ENCODE measurements around the gene LURAP1L.

The LURAP1L gene

DNA sequence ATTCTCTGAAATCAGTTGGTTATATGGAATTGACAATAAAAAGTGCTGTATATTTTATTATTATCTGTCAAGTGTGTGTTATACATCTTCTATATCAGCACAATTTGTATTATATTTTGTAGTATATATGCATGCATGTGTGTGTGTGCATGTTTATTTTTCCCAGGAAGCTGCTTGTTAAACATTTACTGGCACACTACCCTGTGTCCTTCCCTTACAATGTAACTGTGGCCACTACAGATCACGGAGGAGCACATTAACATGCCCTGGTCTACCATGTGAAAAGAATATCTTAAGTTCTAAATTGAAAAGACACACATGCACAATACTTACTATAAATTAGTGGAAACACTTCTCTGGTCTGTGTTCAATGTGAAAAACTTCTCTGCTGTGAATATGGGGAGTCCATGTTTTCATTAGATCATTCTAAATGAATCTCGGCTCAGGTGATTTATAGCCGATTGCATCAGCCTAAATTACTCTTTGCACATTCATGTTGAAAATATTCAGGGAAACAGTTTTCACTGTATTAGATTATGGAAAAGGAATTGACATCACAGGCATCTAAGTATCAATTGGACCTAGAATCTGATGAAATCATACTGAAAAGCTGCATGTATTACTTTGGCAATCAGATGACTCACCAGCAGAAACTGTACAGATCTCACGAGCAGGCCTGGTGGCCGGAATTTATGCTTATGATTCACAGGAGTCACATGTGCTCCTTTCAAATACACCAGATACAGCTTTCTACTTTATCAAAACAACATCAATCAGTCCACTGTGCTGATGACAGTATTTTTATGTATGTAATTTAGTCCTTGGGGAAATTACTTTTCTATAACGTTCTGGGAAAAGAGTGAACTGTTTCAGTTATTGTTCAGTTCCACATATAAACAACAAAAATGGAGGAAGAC is 39.4 kb downstream of the LURAP1L start:
- DNase-seq (ENCODE audit: low spot score): peak; percentile 83

DNA sequence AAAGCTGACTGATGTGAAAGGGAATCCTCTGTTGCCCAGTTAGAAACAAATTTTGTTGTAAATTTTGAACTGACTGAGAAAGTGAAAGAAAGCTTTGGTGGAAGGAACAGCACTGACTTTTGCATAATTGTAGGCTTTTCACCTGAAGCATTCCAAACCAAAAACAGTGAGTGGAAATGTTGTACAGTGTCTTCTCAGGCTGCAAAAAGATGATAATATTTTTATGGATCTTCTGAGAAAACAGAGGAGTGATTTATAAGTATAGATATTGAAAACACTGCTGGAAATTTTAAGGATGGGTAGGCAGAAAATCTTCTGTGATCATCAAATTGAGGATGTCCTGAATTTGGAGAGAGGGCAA is 40.0 kb downstream of the LURAP1L start:
- DNase-seq (ENCODE audit: low spot score): no peak

DNA sequence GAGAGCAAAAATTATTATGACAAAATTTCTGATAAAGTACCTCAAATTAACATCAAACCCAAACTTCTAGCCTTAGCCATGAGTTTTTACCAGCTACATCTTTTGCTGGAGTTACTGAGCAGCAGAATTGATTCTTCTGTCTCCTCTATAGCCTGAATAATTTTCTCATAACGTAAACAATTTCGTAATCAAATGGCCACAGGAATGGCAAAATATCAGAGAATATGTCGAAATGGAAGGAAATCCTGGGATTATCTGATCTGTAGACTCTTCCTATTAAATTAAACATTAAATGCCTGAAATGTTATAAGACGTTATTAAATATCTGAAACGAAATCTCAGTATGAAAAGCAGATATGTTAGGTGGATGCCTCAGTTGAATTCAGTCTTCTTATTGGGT is 41.1 kb downstream of the LURAP1L start:
- no peak for DNase-seq (ENCODE audit: low spot score)

DNA sequence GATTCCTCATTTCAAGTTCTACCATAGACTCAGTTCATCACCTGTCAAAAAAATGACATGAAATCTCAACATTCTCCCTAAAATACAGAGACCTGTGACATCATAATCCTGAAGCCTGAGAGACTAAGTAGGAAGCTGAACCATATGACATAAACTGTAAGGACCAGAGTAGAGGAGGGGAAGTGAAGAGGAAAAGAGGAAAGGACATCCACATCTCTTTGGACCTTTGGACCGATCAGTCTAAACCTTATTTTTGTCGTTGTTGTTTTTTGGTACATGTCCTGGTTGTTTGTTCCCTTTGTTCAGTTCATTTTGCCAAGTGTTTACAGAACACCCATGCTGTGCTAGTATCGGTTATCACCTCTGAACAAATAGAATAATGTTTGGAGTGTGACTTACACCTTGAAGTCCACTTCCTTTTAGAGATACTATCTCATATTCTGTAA is 41.9 kb downstream of the LURAP1L start:
- no peak for DNase-seq (ENCODE audit: low spot score)

DNA sequence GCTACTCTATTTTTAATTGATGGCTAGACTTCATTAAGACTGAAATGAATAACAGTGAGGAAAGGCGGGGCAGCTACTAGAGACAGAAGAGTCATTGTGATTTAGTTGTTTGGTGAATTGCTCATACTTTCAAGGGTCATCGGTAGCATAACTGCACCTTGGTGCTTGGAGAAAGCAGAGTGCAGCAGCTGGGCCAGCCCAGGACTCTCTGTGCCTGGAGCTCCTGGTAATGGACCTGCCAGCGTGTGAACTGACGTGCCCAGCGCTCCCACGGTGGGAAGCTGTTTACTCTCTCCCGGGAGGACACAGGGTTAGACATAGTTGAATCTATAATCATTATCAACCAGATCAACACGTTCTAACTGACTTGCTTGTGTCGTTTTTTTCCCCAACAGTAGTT is 42.9 kb downstream of the LURAP1L start:
- DNase-seq (ENCODE audit: low spot score): no peak

DNA sequence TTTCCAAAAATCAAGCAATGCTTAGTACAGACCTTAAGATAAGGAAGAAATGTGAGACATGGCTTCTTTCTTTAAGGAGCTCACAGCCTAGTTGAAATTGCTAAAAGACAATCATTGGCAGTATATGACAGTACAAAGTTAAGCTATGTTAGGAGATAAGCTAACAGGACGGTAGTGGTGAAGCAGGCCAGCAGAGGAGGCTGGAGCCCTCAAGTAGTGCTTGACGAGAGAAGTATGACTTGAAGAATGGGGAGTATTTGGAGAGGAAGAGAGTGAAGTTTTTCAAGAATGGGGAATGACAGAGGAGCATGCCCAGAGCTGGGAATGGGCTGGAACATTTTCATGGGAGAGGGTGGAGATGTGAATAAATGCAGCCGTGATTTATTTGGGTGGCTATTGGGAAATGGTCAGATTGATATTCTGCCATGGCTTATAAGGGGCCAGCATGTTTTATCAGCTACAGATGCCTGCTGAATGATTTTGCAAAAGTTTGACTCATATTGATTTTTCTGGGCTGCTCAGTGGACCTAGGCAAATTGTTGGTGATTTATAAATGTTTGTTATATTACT is 43.7 kb downstream of the LURAP1L start:
- DNase-seq (ENCODE audit: low spot score): peak; percentile 49

DNA sequence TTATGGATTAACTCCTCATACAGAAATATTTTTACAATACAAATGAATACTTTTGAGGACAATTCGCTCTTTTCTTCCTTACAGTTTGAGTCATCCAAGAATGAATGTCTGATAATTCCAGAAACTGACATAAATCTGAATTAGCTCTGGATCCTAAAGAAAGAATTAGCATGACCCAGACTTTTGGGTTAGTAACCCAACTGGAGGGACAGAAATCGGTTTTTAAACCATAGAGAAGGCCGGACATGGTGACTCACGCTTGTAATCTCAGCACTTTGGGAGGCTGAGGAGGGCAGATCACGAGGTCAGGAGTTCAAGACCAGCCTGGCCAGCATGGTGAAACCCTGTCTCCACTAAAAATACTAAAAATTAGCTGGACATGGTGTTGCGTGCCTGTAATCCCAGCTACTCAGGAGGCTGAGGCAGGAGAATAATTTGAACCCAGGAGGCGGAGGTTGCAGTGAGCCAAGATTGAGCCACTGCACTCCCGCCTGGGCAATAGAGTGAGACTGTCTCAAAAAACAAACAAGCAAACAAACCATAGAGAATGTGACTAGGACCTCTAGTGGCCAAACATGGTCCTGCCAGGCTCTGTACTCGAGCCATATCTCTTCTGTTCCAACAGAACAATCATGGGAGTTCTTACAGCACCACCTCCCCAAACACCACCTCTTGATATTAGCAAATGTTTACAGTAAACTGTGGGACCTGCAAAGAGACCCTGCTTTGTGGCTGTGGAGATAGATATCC is 44.8 kb downstream of the LURAP1L start:
- no peak for DNase-seq (ENCODE audit: low spot score)

DNA sequence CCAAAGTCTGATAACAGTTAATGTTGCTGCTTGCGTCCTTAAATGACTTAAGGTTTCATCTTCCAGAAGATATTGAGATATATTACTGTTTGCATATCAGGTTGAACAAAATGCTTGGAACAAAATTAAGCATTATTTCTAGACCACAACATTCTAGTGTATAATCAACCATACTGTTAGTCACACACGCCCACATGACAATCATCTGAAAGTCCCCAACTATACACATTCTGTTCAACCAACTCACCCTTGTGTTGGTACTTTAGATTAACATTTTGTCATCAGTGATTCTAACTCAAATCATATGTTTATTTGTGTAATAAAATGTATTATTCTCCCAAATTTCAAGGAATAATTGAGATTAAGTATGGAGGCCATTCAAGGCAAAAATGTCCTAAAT is 47.3 kb downstream of the LURAP1L start:
- DNase-seq (ENCODE audit: low spot score): no peak

DNA sequence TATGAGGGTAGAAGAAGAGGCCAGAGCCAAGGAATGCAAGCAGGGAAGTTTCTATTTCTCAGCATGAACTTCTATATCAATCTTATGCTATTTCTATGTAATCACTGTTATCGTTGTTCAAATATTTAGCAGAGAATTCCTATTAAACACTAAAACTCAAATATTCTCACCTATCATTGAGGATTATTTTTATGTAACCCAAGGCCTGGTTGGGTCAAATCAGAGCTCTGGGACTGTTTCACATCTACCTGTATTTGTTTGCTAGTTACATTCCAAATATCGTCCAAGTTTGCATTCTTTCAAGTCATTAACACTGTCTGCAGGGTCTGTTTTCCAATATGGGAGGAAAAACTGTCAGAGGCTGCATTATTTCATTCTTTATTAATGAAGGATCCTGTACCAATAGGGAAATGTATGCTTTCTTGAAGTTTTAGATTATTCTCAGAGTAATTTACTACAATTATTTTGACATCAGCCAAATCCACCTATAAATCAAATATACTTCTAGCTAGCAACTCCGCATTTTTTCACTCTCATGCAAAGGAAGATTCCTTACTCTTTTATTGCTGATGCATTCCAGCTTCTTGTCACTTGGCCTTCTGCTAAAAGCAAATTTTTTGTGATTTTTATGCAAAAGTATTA is 52.2 kb downstream of the LURAP1L start:
- DNase-seq (ENCODE audit: low spot score): no peak

DNA sequence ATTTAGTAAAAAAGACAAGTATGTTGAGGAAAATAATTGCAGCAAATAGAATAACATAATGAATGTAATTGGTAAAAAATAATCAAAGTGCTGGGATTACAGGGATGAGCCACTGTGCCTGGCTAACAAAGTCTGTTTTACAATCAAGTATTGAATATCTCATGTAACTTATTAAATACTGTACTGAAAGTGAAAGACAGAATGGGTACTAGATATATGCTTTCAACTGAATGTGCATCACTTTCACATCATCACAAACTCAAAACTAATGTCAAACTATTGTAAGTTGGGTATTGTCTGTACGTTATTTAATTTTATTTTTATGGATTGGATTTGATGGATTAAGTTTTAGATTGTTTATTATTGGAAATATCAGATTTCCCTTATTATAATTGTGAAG is 58.9 kb downstream of the LURAP1L start:
- DNase-seq (ENCODE audit: low spot score): no peak

DNA sequence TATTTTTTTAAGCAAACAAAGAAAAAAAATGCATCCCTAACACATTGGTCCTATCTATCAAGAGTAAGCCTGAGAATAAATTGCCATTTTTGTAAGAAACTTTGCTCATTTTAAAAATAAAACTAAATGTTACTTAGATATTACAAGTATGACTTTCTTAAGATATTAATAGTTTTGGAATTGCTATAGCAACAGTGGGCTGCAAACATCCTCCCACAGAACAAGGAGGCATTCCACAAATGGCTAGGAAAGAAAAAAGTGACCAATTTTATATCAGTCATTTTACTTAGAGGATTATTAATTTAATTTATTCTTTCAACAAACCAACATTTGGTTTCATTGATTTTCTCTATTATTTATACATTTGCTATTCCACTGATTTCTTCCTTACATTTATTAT is 63.7 kb downstream of the LURAP1L start:
- peak; percentile 45 for DNase-seq (ENCODE audit: low spot score)

DNA sequence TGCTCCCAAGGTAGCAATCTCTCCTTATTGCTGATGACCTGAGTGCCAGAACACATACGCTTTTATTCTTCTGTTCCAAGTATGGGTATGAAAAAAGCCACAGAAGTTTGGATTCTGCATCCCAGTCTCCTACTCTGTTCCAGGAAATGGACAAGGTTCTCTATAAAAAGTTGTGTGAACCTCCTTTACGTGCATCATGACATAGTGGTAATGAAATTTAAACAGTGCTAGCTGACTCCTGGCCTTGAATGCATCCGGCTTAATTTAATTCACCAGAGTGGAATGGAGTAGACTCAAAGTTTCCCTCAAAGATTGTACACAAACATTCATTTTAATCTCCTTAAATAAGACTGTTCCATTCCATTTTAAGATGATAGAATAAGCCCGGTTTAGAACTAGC is 68.9 kb downstream of the LURAP1L start:
- no peak for DNase-seq (ENCODE audit: low spot score)

DNA sequence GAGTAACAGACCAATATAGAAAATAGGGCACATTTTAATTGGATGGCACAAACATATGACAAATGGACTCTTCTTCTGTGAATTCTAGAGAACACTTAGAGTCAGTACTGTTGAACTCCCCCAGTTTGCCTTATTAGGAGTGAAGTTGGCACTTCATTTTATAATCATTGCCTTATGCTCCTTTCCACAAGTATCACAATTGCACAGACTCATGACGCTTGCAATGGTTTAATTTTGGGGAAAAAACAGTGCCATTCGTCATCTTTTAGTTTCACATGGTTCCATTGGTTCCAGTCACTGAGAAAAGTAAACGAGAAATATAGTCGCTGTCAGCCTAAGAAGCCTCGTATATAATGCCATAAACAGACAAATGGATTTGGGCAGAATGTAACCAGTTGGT is 71.2 kb downstream of the LURAP1L start:
- peak; percentile 47 for DNase-seq (ENCODE audit: low spot score)

DNA sequence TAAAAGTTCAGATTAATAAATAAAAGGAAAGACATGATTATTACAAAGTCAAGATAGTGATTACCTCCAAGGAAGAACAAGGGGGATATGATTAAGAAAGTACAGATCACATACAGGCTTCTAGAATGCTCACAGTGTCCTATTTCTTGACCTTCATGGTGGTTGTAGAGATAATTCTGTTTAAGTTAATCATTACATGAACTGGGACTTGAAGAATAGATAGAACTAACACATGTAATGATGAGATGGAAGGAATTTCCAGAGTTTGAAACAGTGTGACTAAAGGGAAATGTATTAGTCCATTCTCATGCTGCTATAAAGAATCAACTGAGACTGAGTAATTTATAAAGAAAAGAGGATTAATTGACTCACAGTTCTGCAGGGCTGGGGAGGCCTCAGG is 72.7 kb downstream of the LURAP1L start:
- DNase-seq (ENCODE audit: low spot score): no peak

DNA sequence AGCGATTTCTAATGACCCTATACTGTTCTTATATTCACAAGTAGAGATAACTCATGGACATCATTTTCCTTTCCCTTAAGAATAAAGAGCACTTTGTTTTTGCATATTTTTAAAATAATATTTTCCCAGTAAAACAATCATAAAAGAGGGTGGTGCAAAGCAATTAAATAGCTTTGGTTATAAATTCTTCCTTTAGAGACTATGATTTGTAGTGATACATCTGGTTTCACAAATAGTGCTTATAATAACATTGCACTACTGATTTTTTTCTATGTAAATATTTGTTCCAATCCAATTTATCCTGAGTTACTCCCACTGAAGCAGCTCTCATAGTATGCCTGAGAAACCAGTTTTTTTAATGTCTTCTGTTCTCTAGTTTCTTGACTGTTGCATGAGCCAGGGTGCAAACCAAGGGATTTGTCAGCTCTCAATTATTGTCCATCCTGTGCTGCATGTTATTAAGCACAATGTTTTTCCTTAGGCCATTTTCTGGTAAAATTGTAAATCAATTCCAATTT is 74.7 kb downstream of the LURAP1L start:
- peak; percentile 9 for DNase-seq (ENCODE audit: low spot score)

DNA sequence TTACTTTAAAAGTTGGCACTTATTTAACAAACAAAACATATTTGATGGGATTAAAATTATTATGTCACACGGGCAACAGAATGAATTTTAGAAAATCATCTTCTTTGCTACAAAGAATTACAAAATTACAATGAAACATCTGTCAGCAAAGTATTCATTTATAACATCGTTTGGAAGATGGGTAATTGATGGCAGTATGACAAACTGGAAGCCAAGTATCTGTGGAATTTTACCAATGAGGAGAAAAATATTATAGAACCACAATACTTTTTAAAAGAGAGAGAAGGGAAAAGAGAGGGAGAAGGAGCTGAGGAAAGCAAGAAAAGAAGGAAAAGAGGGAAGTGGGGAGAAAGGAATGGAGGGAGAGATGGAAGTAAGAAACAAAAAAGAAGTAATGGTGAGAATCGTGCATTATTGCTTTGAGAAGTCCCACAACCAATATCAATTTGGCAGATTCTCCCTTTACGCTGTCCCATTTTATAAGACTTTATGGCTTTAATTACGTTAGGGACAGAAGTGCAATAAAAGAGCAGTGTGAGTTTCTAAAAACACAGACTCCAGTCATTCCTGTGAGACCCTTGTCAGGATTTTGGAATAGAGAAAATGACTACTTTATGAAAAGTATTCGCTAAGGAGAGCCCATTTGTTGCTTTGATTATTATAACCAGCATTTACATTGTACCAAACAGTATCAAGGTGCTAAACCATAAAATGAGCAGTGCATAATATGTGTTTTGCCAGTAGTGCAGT is 76.7 kb downstream of the LURAP1L start:
- DNase-seq (ENCODE audit: low spot score): peak; percentile 11

DNA sequence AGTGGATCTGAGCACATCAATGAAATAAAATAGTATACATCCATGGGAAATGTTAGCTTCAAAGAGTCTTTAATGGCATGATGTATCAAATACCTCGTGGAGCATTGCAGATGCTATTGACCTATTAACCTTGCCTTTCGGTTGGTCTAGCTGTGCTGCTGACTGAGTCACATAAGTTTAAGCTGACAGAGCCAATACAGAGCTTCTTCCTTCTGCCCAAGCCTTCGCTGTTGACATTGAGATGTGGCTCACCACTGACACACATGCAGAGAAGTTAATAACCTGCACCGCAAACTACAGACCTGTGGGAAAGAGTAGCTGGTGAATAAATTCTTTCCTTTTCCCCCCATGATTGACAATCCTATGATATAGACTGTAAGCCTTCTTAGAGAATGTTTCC is 78.2 kb downstream of the LURAP1L start:
- DNase-seq (ENCODE audit: low spot score): no peak

DNA sequence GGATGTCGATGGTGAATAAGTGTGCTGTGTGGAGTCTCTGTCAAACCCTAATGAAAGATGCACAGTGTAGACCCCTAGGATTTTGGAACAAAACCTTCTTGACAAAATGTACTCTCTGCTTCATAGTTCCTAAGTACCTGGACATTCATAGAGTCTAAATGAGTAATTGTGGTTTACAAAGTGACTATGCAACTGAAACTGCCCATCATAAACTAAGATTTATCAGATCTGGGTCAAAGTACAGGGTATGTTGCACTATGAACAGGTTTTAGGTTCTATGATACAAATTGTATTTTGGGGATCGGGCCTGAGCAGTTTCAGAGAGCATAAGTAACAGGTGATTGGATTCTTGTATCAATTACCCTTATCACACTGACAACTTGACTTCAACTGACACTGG is 79.4 kb downstream of the LURAP1L start:
- no peak for DNase-seq (ENCODE audit: low spot score)

DNA sequence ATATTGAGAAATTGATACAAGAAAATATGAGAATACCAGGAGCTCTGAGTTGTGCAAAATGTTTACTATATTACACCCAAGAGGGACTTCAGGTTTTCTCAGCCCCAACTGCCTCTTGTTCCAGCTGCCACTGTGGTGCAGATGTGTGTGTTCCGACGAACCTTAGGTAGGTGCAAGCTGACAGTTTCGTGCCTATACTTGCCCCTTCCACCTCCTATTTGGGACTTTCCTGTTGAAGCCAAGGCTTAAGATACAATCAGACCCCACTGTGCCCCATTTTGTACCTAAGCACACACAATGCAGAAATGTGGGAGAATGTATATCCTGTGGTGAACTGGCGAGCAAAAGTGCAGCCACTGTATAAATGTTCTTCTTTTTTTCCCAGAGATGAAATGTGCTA is 80.2 kb downstream of the LURAP1L start:
- DNase-seq (ENCODE audit: low spot score): no peak

DNA sequence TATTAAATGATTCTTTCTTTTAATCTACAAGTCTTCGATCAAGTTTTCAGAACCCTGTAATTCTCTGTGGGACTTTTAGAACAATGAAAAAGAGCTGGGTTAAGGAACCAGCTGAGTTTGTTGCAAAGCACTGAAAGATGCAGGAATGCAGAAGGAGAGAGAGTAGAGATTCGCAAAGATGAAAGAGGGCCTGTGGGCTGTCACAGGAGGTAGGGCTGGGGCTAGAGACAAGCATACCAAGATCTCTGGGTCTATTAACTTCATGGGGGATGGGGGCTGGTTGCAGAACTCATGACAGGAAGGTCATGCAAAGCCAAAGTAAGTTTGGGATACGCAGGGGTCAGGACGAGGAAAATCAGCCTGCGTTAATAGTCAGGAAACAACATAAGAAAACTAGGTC is 81.8 kb downstream of the LURAP1L start:
- DNase-seq (ENCODE audit: low spot score): no peak

DNA sequence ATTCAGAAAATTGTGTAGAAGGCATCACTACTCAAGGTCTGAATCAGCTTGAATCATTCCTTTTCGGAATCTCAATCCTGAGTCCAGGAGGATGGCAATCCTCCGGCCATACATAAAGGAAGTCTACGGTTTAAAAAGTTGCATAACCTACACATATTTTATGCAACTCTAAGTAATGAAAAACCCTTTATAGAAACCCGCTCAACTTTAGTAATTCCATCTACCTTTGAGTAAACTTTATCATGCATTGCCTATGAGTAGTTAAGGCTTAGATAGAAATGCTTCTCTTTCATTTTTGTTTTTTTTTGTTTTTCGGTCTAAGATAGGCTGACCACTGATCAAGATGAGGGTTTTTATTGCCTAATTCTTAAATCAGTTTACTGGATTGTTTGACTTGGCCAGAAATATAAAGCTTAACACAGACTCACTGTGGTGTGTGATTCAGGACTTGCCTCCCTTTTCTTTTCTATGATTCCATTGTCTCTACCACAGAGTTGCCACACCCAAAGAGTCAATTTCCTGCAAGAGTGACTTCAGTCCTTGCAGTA is 85.0 kb downstream of the LURAP1L start:
- peak; percentile 74 for DNase-seq (ENCODE audit: low spot score)
